Measurements from ENCODE around the gene SPIC.
A peak's percentile ranks its signal among the peaks of the same experiment; 100 is the strongest.
"Not testable (repeated sequence)": the region's sequence is repeated elsewhere in the genome, so short reads cannot be mapped to it uniquely, and the experiment has no call there.

Gene SPIC

DNA sequence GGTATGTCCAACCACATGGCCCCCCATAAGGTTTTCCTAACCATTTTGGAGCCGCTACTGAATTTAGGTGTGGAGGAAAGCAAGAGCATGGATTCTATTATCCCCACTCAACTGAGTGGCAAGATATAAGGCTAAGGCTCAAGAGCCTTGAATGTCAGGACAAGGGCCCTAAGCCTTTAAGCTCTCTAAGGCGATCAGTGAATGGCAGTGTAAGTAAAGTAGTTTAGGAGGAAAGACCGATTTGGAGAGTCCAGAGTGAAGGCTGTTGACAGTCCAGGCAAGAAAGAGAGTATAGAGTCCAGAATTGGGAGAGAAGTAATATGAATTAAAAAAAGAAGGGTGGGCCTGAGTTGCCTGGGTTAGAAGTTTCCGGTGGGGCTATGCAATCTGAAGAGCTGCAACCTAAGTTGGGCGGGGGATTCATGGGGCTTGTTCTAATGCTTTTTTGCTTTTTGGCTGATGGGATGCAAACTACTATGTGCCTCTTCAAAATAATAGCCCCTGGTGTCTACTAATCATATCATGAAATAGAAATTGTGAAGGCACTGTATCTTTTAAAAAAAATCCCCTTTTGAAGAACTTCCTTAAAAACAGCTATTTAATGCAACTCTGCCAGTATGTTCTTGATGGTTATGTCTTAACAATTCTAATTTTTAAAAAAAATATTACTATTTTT lies at the start of gene SPIC:
SPIC (plus strand) TSS at position 626 of the 676 bp plus-strand sequence. CDS start 1,569 bp downstream, outside the sequence.
- DNase-seq = no peak

DNA sequence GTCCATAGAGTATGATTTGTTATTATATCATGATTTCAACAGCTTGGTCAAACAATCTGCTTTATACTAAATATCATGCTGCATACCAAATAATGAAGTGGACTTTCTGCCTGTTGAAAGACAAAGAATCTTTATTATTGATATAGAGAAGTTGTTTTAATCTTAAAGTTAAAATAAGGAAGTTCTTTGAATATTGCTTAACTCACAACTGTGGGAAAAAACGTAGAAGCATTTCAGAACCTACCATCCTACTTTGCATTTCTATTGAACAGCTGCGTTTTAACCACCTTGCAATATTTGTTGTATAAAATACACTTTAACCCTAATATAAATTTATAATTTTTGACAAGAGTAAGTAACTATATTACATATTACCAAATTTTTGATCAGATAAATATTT lies 44.7 kb upstream of the SPIC start:
- DNase-seq = no peak

DNA sequence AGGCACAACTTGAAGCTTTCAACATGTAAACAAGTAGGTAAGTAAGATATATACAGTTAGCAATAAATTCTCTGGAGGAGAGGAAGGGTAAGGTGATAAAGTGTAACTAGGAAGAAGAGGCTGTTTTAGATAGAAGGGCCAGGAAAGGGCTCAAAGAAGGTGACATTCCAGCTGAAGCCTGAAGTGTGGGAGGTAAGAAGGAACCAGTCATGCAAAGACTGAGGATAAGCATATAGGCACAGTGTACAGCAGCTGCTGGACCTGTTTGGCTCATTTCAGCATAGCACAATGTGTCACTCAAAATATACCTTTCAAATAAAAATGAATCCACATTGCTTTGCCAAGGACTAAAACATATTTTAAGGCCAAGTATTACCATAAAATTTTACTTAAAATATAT lies 39.0 kb upstream of the SPIC start:
- no peak for DNase-seq

DNA sequence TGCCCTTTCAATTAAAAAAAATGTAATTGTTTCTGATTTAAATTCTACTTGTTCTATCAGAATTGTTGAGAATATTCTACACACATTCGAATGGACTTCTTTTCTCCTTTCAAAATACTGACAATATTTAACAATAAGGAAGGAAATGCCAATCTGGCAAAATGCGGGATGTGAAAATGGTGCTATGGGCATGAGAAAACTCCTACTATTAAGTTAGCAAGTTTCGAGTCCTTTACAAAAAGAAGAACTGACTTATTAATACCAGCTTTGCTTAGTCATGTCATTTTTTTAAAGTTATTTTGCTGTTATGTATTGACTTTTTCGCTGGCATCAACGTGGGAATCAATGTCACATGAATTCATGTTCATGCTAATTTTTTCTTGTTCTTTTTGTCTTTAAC lies 35.9 kb upstream of the SPIC start:
- DNase-seq = no peak

DNA sequence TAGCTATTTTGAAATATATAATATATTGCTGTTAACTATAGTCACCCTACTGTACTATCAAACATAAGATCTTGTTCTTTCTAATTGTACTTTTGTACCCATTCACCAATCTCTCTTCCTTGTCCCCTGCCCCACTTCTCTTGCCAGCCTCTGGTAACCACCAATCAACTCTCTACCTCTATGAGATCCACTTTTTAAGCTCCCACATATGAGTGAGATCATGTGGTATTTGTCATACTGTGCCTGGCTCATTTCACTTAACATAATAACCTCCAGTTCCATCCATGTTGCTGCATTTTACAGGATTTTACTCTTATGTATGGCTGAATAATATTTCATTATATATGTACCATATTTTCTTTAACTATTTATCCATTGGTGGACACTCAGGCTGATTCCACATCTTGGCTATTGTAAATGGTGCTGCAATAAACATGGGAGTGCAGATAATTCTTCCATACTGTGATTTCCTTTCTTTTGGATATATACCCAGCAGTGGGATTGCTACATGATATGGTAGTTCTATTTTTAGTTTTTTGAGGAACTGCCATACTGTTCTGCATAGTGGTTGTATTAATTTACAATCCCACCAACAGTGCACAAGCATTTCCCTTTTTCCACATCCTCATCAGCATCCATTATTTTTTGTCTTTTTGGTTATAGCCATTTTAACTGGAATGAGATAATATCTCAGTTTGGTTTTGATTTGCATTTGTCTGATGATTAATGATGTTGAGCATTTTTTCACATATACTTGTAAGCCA lies 33.5 kb upstream of the SPIC start:
- DNase-seq = no peak

DNA sequence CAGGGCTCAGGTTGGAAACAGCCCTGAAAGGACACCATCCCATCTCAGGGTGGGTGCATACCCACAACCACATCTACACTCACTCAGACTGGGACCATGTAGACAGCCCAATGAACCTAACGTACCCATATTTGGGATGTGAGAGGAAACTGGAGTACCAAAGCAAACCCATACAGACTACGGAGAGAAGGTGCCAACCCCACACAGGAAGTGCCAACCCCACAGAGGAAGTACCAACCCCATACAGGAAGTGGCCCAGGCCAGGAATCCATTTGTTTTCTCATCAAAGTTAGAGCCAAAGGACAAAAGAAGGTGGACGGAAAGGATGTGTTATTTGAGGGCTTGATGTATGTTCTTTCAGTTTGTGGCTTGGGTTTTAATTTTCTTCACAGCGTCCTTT lies 19.5 kb upstream of the SPIC start:
- DNase-seq = no peak

DNA sequence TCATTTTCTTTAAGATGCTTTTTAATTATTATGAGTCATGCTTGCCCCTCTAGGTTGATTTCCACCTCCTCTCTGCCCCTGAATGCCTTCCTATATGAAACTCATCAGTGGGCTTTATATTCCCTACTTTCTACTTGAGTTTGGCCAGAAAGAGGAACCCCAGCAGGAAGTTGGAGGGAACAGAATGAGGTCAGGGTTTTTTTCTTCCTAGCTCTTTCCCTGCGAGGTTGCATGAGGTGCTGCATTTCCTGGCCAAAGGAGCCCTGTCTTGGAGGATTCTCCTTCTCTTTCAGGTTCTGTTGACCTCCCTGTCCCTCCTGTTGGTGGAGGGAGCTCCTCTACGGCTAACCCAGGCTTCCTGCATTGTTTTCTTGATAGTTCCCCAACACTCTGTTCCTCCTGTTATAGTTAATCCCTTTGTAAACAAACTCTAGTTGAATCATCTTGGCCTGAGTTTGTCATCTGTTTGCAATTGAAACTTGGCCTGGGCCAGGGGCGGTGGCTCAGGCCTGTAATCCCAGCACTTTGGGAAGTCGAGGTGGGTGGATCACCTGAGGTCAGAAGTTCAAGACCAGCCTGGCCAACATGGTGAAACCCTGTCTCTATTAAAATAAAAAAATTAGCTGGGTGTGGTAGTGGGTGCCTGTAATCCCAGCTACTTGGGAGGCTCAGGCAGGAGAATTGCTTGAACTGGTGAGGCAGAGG lies 15.3 kb upstream of the SPIC start:
- peak; percentile 13 for DNase-seq

DNA sequence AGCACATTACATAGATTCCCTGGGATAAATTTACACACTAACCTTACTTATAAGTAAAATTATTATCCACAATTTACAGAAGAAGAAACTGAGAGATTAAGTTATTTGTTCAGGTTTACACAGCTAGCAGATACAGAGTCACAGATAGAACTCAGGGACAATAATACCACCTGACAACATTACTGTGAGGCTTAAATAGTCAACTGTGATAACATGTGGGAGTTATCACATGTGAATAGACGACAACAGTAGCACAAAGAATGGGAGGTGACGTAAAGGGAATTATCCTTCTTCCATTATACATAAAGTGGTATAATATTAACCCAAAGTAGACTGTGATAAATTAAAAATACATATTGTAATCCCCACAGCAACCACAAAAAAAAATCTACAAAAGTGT lies 6.2 kb upstream of the SPIC start:
- no peak for DNase-seq

DNA sequence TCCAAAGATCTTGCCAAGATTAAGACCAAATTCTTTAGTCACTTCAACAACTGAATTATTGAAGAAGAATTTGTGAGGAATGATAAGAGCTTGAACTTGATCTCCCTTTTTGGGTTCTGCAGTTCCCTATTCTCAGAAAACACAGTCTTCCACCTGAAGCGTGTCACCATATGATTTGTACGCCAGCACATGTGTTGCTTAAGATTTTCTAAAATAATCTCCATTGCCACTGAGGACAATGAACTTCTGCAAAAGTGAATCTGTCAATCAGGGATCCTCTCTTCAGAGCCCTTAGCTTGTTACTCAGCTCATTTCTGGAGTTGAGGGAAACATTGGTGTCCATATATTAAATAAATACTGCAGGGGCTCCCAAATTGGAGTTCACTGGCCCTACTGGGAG lies 4.2 kb upstream of the SPIC start:
- no peak for DNase-seq

DNA sequence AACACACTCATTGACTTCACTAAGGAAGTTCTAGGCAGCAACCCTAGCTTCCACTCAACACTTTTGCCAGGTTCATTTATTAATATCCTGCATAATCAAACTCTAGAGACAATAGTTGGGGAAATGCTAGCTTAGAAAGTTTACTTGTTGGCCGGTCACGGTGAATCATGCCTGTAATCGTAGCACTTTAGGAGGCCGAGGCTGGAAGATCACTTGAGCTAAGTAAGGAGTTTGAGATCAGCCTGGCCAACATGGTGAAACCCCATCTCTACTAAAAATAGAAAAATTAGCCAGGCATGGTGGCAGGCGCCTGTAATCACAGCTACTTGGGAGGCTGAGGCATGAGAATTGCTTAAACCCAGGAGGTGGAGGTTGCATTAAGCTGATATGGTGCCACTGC lies 3.3 kb upstream of the SPIC start:
- DNase-seq = not testable (repeated sequence)

DNA sequence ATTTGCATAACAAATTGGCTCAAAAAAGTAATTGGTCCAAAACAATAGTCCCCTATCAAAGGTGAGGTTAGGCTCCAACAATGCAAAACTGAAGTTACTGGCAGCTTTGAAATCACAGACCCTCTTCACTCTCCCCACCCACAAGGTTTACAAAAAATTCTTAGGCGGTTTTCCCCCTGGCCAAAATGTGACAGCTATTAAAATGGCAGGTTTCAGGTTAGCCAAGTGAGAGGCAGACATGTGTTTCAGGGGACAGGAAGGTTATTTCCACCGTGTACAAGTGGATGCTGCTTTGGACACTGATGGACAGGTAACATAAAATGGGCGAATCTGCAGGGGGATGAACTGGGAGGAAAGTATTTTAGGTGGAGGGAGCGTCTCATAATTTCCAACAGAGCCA lies 888 bp upstream of the SPIC start:
- no peak for DNase-seq

DNA sequence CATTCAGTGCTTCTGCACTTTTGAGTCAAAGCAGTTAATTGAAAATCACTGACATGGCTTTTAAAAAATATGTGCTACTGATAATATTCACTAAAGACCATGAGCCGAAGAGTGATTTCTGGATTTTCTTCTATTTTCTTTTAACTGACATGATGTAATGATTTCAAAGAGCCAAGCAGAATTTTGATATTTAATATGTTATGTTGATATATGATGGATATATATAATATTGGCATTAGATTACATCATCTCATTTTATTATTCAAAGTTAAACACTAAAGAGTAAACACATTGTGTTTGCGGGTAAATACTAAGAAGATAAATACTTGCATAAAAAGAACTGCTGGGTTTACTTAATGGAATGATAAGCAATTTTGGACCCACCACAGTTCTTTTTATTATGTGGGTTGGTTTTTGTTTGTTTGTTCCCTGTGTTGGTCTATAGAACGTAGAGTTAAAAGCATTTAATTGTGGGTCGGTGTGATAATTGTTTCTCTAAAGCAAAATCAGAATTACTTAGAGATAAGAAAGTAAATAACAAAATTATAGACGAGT lies 692 bp downstream of the SPIC start:
- DNase-seq = no peak

DNA sequence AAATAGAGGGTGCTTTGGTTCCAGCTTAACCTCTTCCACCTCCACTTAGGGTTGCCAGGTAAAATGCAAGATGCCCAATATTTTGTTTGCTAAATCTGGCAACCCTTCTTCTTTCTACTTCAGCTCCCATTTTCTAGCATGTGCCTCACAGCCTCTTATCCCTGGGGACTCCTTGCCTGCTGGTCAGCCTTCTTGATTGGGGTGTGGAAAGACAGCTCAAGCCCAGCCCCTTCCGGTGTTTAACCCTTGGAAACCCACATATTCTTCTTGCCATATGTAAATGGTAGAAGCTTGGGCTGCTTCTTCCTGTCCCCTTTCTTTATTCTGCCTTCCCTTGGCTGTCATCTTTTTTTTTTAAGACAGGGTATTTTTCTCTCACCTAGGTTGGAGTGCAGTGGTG lies 5.7 kb downstream of the SPIC start:
- DNase-seq = no peak

DNA sequence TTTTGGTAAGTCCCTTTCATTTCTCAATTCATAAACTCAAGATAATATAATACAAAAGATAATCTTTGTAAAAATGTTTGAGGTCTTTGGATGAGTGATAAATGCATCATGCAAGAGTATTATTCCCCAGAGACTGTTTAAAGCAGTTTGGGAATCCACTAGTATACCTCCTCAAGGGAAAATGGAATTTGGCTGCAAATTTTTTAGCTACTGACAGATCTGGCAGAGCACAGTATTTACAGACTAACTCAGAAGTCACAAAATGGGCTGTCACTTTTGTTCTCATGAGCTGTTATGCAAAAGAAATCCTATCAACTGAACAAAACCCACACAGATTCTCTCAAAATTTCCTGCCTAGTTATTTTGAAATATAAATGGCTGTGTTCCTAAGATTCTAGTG lies 9.9 kb downstream of the SPIC start:
- no peak for DNase-seq

DNA sequence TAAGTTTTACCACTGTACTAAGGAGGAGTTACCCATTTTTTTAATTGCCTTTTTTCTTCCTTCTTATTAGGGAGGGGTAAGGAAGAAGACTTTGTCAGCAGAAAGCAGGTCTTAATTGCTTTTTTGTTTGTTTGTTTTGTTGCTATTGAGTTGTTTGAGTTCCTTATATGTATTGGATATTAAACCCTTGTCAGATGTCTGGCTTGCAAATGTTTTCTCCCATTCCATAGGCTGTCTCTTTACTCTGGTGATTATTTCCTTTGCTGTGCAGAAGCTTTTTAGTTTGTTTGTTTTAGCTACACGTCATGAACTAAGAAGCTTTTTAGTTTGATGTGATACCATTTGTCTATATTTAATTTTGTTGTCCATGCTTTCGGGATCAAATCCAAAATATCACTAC lies 13.3 kb downstream of the SPIC start:
- no peak for DNase-seq

DNA sequence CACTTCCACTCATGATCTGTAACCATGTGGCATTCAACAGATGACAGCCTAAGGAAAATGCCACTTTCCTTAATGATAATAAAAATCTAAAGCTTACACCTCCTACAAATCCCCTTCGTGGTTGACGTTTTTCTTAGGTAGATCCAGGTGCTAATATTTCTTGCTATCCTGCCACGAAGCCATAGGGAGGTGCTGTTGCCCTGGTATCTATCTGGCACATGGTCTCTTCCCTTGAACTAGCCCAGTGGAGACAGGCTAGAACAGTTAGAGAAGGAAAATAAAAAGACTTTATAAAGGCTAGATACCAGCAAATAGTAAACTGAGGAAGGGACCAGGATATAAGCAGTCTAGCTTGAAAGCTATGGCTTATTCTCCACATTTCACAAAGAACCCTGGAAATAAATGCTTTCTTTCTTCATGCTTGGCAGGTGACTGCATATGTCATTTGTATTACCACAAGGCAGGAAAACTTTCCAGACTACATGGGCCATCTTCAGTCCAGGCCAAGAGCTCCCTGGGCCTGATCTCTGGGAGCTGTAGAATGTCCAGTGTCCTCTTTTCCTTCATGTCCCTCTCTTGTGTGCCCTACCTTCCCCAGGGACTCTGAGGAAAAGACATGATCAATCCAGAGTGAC lies 15.3 kb downstream of the SPIC start:
- peak; percentile 33 for DNase-seq

DNA sequence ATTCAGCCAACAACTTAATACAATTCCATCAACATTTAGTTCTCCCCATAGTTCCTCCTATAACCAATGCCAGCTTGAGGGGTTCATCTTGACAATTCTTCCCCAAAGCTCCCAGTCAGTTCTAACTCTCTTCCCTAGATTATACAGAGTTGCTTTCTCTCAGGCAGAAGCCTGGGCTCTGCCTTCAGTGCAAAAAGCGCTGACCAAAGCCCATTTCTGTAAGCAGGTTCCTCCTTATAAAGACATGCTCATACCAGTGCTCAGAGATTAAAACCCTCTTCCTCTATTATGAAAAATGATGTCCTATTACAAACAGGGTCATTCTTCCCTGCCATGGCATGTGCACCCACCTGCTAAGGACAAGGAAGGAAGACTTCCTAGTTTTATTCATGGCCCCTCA lies 16.2 kb downstream of the SPIC start:
- DNase-seq = no peak

DNA sequence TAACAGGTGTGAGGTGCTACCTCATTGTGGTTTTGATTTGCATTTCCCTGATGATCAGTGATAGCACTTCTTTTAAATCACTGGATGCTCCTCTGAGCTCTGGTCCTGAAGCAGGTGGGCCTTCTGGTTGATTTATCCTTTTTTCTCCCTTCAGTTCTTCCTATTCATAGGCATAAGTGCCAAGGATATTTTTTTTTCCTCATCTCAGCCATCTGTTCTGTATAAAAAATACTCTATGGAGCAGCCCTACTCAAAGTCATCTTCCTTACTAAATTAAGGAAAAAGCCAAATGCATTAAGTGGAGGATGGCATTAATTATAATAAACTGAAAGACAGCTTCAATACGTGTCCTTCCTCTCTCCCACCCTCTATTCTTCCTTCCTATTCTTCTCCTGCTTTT lies 18.4 kb downstream of the SPIC start:
- no peak for DNase-seq

DNA sequence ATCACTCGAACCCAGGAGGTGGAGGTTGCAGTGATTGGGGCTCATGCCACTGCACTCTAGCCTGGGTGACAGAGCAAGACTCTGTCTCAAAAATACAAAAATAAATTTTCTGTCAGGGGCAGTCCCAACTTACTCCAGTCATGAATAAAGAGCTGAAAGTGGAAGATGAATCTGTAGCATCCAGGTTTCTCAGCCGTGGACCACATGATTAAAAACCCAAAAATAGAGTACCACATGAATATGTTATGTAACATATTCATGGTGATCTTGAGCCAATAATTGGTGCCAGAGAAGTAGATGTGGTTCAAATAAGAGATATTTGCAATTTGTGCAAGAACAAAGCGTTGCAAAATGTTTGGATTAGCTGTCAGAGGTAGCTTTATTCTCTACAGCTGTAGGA lies 23.1 kb downstream of the SPIC start:
- no peak for DNase-seq

DNA sequence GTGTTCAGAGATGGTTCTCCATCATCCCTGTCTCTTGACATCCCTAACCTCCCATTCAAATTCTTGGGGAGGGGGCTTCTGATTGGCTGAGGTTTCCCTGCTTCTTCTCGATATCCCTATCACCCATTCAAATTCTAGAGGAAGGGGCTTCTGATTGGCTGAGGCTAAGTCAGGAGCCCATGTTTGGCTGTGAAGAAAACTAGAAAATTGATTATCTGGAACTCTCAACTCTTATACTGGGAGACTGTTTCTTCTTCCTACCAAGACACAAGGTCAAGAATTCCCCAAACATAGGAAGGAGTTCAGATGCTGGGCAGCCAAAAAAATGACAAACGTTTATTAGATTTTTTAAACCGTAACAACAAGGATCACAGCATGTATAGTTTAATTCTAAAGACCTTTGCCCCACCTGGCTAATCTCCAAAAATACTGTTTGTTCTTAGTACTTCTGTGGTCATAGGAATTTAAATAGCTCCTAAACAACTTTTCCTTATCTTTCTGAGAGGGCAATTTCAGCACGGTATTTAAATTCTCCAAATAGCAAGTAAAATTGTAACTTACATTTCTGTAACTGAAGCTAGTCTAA lies 26.4 kb downstream of the SPIC start:
- DNase-seq = no peak

DNA sequence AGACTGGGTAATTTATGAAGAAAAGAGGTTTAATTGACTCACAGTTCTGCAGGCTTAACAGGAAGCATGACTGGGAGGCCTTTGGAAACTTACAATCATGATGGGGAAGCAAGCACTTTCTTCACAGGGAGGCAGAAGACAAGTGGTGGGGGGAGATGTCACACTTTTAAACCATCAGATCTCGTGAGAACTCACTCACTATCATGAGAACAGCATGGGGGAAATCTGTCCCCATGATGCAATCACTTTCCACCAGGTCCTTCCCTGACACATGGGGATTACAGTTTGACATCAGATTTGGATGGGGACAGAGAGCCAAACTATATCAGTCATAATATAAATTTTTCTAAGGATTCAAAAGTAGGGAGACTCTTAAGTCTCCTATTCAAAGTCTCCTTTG lies 46.0 kb downstream of the SPIC start:
- DNase-seq = no peak

DNA sequence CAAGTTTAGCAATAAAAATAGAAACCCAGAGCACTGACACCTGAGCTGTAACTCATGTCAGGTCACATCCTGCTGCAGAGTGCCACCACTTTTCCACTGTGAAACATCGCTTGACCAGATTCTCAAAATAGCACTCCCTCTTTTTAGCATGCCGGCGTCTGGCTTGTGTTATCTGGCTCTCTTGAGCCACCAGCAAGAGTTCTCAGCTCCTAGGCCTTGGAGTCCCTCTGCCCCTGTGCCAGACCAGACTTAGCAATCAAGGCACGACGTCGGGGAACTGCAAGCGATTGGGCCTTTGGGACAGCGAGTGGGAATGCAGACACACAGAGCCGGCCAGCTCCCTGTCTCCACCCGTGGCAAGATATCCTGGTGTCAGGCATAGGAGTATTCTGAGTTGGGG lies 52.5 kb downstream of the SPIC start:
- no peak for DNase-seq

DNA sequence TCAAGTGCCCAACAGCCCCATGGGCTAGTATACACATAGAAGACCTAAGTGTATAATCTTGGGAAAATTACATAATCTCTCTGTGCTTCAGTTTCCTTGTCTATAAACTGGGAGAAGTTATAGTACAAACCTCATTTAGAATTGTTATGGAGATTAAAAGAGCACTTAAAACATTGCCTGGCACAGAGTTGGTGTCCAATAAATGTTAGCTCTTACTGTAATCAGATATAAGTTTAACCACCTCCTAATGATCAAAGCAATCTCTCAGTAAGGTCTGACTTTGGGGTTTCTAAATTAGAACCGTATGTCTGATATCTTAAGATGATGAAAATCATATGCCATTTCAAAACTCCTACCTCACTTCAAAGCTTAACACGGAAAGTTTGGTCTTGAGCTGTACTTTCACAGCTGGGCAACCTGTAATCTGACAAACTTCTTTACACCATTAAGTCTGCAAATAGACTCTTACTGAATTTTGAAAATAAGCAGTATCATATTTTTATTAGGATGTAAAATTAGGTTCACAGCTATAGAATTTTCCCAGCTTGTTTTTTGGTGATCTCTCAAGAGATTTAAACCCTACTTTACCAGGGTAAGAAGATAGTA lies 61.0 kb downstream of the SPIC start:
- no peak for DNase-seq
